ENCODE results near the gene SH2D2A.

DNA sequence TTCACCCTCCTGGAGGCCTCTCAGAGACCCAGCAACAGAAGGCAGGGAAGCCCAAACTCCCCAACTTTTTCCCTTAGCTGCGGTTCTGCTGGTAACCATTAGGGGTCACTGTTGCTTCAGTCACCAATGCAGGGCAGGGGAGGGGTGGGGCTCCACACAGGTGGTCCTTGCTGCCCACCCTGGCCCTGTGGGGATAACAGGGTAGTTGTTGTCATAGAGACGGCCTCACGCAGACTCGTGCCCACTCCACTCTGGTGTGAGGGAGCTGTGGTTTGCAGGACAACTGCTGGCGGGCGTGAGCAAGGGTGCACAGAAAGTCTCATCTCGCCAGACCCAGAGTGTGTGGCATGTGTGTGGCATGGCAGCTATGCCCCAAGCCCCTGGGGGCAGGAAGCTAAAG, 22.3 kb upstream of the SH2D2A start:
- no peak for TF ChIP-seq SUZ12 (IDR thresholded peaks at IDR 0.05; ENCODE audit: extremely low read depth, insufficient read depth, insufficient read length)
- no peak for TF ChIP-seq YY1 (IDR thresholded peaks at IDR 0.05; ENCODE audit: insufficient read depth, insufficient read length)
- TF ChIP-seq ZNF274 (IDR thresholded peaks at IDR 0.05; ENCODE audit: low read depth, low read length) = no peak

All from NT2/D1 (cell line).